ENCODE data around the gene SFXN2.

SFXN2 gene

DNA sequence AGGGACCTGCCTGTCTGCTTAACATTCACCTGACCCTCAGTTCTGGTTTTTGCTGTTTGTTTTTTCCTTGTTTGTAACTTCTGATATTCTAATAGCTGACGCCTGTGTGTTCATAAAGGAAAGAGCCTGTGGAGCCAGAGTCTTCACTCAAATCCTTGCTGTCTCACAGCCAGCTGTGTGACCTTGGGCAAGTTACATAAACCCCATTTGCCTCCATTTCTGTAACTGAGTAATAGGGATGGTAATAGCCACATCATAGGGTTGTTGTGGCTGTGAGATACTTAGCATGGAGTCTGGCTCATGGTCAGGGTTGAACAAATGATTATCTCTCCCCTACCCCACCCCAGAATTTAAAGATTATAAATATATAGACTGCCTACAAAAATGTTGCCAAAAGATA, 56.4 kb downstream of the SFXN2 start:
- H3K4me3 ChIP-seq (ENCODE audit: low read depth, low read length), result no peak overlapping the region
- no peak for DNase-seq (ENCODE audit: low read depth)
- TF ChIP-seq, protein P1, sequence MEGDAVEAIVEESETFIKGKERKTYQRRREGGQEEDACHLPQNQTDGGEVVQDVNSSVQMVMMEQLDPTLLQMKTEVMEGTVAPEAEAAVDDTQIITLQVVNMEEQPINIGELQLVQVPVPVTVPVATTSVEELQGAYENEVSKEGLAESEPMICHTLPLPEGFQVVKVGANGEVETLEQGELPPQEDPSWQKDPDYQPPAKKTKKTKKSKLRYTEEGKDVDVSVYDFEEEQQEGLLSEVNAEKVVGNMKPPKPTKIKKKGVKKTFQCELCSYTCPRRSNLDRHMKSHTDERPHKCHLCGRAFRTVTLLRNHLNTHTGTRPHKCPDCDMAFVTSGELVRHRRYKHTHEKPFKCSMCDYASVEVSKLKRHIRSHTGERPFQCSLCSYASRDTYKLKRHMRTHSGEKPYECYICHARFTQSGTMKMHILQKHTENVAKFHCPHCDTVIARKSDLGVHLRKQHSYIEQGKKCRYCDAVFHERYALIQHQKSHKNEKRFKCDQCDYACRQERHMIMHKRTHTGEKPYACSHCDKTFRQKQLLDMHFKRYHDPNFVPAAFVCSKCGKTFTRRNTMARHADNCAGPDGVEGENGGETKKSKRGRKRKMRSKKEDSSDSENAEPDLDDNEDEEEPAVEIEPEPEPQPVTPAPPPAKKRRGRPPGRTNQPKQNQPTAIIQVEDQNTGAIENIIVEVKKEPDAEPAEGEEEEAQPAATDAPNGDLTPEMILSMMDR (IDR thresholded peaks at IDR 0.05; ENCODE audit: control insufficient read depth, extremely low read depth, insufficient read depth), result no peak

DNA sequence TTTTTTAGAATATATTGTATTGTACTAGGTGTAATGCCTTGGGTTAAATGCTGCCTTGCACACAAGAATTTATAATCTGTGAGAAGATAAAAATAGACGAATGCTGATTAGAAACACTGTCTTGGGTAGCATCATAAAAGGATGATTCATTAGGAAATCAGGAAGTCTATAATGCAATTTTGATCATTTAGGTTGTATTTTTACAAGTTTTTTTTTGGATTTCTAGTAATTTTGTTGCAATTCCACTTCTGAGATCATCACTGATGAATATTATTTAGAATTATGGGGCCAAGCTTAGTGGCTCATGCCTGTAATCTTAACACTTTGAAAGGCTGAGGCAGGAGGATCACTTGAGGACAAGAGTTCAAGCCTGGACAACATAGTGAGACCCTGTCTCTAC, 58.9 kb downstream of the SFXN2 start:
- no peak overlapping the region for H3K4me3 ChIP-seq (ENCODE audit: low read depth, low read length)
- DNase-seq (ENCODE audit: low read depth), result no peak
- TF ChIP-seq, protein P1 (IDR thresholded peaks at IDR 0.05; ENCODE audit: control insufficient read depth, extremely low read depth, insufficient read depth), result no peak

DNA sequence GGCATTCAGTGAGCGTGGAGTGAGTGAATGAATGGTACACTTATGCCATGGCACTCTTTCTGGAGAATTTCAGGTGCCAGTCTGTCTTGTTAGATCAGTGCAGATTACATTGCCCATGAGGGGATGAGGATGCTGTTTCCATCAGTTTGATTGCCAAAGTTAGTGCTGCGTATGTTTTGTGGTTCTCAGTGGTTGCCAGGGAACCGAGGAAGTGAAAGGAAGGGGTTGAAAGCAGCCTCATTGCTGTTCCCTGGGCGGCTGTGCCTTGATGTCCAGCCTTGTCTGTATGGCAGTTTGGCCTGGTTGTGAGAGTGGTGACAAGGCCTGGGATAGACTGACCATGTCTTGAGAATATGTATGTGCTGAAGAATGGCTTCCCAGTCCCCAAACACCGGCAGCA, 59.5 kb downstream of the SFXN2 start:
- DNase-seq (ENCODE audit: low read depth), result no peak
- no peak overlapping the region for H3K4me3 ChIP-seq (ENCODE audit: low read depth, low read length)
- TF ChIP-seq, protein P1 (IDR thresholded peaks at IDR 0.05; ENCODE audit: control insufficient read depth, extremely low read depth, insufficient read depth), result no peak

DNA sequence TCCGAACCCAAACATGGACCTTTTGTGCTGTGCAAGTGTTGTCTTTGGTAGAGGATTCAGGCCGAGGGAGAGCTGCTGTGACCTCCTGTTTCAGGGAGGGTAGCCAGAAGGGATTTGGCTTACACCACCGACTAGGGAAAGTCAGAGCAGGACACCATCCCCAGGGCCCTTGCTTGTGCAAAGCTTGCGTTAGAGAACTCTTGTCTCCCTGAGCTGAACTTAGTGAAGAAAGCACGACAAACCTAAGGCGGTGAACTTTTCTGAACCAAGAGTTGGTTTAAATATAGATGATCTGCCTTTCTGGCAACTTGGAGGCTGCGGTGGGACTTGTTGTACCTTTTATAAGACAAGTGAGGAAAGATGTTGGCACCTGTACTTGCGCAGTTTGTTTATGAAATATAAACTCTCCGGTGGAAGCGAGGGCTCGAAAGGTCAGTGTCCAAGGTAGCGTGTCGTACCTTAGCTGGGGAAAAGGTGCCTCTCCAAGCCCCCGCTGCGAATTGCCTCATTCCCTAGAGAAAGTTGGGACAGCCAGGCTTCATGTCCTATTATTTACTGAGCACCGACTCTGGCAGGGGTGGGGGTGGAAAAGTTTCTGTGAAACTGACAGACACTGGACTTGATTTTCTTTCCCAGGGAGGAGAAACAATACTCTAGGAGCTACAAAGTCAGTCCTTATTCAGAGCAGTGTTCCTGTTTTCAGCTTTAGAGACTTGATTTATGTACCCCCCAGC, 60.9 kb downstream of the SFXN2 start:
- no peak overlapping the region for H3K4me3 ChIP-seq (ENCODE audit: low read depth, low read length)
- peak; percentile 56 for DNase-seq (ENCODE audit: low read depth)
- TF ChIP-seq, protein P1 (IDR thresholded peaks at IDR 0.05; ENCODE audit: control insufficient read depth, extremely low read depth, insufficient read depth), result no peak

DNA sequence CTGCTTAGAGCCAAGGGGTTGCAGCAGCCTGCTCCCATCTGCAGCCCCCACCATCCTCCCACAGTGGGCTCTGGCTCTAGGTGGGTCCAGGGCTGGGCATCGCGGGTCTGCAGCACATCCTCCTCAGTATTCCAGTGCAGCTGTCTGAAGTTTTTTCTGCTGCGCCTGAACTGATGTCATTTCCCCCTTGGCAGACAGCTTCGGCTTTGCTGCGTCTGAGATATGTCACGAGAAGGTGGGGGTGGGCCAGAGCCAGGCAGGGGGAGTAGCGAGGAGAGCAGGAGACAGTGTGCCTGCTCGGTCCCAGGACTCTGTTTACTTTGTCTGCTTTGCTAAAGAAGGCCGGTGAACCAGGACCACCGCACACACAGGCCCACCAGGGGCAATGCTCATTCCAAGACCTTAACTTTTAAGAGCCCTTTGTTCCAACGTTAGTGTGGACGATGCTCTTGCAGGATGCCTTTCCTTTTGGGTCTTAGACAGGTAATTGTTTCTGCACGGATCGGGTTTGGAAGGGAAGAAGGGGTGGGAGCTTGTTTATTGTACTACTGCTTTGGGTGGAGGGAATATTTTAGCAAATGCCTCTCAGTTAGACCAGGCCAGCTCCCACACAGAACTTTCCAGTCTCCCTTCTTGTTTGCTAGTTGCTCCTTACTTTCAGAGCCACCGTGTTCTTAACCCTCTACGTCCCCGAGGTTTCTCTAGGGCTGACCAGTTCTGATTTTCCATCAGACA, 61.7 kb downstream of the SFXN2 start:
- DNase-seq (ENCODE audit: low read depth), result no peak
- no peak overlapping the region for H3K4me3 ChIP-seq (ENCODE audit: low read depth, low read length)
- TF ChIP-seq, protein P1 (IDR thresholded peaks at IDR 0.05; ENCODE audit: control insufficient read depth, extremely low read depth, insufficient read depth), result no peak

DNA sequence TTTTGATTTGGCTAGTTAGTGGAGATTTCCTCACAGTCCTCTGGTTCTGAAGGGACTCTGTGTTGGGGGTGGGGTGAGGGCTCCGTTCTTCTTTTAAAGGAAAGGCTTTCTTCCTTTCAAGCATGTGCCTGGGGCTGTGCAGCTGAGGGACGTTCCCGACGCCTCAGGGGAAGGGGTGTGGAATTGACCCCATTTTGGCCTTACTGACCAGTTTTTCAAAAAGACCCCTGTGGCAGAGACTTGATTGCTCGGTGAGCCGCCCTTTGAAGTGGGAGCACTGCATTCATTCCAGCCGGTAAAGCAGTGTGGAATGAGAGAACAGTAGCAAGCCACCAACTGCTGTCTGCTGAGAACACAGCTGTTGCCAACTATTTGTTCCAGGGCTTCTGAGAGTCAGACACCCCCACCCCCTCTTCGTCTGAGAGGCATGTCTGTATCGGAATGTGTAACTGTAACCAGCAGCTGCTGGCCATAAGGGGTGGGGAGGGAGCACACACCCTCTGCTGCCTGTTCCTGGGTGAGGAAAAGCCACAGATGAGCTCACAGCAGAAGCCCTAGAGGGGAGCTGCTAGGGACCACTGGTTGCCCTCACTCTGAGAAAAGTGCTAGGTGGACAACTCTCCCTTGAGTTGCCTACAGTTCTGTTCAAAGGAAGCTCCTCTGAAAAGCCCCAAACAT, 62.5 kb downstream of the SFXN2 start:
- no peak overlapping the region for H3K4me3 ChIP-seq (ENCODE audit: low read depth, low read length)
- no peak for DNase-seq (ENCODE audit: low read depth)
- TF ChIP-seq, protein P1 (IDR thresholded peaks at IDR 0.05; ENCODE audit: control insufficient read depth, extremely low read depth, insufficient read depth), result no peak
